Subcutaneous preadipocyte (primary cell): ENCODE results near the gene CWC27. TPM values are rescaled to one million over a fixed set of nuclear protein-coding genes. Genes with fewer than 3 reads are reported as not detected.

Experiments
- total RNA-seq: library from RNA; depleted of rRNA; stranded (reverse); fragments of >200 nt; gene quantifications from 2 replicates; pipeline ENCODE4 v1.2.3, GENCODE V29; 2012

Gene CWC27, protein sequence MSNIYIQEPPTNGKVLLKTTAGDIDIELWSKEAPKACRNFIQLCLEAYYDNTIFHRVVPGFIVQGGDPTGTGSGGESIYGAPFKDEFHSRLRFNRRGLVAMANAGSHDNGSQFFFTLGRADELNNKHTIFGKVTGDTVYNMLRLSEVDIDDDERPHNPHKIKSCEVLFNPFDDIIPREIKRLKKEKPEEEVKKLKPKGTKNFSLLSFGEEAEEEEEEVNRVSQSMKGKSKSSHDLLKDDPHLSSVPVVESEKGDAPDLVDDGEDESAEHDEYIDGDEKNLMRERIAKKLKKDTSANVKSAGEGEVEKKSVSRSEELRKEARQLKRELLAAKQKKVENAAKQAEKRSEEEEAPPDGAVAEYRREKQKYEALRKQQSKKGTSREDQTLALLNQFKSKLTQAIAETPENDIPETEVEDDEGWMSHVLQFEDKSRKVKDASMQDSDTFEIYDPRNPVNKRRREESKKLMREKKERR
- total RNA-seq: 12.9 and 18.0 TPM in 2 replicates

DNA sequence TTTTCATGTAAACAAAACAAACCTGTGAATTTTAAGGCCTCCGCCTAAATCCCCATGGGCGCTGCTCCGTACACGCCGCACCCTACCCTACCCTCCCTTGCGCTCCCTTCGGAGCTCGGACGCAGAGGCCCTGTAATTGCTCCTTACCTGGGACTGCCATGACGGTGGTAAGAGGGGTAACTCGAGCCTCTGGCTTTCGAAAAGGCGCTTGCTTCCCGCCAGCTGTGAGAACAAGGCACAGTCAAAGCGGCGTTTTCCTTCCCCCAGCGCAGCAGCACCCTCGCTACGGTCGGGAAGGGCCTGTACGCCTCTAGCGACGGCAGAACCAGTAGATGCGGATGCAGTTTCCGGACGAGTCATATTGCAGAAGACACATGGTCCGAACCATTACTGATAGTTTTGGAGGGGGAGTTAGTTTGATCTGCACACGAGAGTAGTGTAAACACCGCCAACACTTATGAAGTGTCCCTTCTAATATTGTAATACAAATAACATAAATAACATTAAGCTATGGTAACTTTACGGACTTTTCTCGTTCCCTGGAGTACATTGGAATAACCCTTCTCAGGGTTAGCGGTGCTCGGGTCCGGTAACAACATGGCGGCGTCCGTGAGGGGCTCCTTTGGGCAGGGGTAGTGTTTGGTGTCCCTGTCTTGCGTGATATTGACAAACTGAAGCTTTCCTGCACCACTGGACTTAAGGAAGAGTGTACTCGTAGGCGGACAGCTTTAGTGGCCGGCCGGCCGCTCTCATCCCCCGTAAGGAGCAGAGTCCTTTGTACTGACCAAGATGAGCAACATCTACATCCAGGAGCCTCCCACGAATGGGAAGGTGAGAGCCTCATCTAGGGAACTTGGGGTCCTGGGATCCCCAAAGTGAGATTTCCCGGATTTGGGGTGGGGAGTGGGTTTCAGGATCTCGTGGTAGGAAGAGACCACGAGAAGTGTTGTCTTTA lies at the start of gene CWC27, which contains the start of gene SREK1IP1:
TSS of gene CWC27 (plus strand) at position 573 of the 955 bp plus-strand sequence. CDS start at position 790, 217 bp downstream.
TSS of gene SREK1IP1 (minus strand) at position 334 of the 955 bp plus-strand sequence. CDS start at position 160, 174 bp downstream.

Other genes with a start within 250 kb of the CWC27 start
- gene SHISAL2B, start 78.4 kb upstream of the CWC27 start, total RNA-seq: not detected in 2 replicates
- gene SREK1IP1, start 239 bp upstream of the CWC27 start, total RNA-seq: 10.9 and 12.5 TPM in 2 replicates